OCI-LY1 (cell line): ENCODE measurements around the gene DRD3.

Source experiments
- H2AFZ ChIP-seq: fragments of 200-600 bp; sonication (generic), shearing (Covaris generic); 2 replicates; pipeline ENCODE4 v1.6.0; 2014; ENCODE audit warnings: antibody characterized with exemption, mild to moderate bottlenecking, low read length
- H3F3A ChIP-seq: fragments of 200-600 bp; sonication (generic), shearing (Covaris generic); 2 replicates; pipeline ENCODE4 v1.6.0; 2014; ENCODE audit warnings: mild to moderate bottlenecking, antibody characterized with exemption, low read length, moderate library complexity; ENCODE audit not compliant: insufficient read depth
- H3K27ac ChIP-seq: fragments of 200-600 bp; sonication (generic); 2 replicates; pipeline ENCODE4 v1.5.1; 2014; ENCODE audit warnings: low read length, mixed run types, mild to moderate bottlenecking, low read depth; ENCODE audit not compliant: poor library complexity, severe bottlenecking
- H3K27me3 ChIP-seq: fragments of 200-600 bp; sonication (generic); 2 replicates; pipeline ENCODE4 v1.6.0; 2014; ENCODE audit warnings: antibody characterized with exemption, mild to moderate bottlenecking, low read length, moderate library complexity; ENCODE audit not compliant: insufficient read depth
- H3K36me3 ChIP-seq: fragments of 200-600 bp; sonication (generic); 2 replicates; pipeline ENCODE4 v1.6.1; 2014; ENCODE audit warnings: mild to moderate bottlenecking, antibody characterized with exemption, low read length, moderate library complexity, mixed read lengths; ENCODE audit not compliant: insufficient read depth
- H3K4me1 ChIP-seq: fragments of 200-600 bp; sonication (generic); 2 replicates; pipeline ENCODE4 v1.5.1; 2014; ENCODE audit warnings: mild to moderate bottlenecking, low read length, moderate library complexity; ENCODE audit not compliant: insufficient read depth, severe bottlenecking
- H3K4me2 ChIP-seq: fragments of 200-600 bp; sonication (generic), shearing (Covaris generic); 2 replicates; pipeline ENCODE4 v1.6.1; 2014; ENCODE audit warnings: low read length
- H3K4me3 ChIP-seq: fragments of 200-600 bp; sonication (generic); 2 replicates; pipeline ENCODE4 v1.5.1; 2014; ENCODE audit warnings: low read length, low read depth, mild to moderate bottlenecking, mixed read lengths; ENCODE audit not compliant: poor library complexity, severe bottlenecking
- H3K79me2 ChIP-seq: fragments of 200-600 bp; shearing (Covaris generic); 2 replicates; pipeline ENCODE4 v1.6.1; 2016; ENCODE audit warnings: mixed run types, low read length, mixed read lengths; ENCODE audit not compliant: insufficient read depth
- H3K9ac ChIP-seq: fragments of 200-600 bp; sonication (generic), shearing (Covaris generic); 2 replicates; pipeline ENCODE4 v1.6.1; 2014; ENCODE audit warnings: mild to moderate bottlenecking, low read length, mixed read lengths
- H3K9me2 ChIP-seq: fragments of 200-600 bp; sonication (generic), shearing (Covaris generic); 2 replicates; pipeline ENCODE4 v1.6.1; 2014; ENCODE audit warnings: low read depth, mild to moderate bottlenecking, low read length, mixed read lengths
- H3K9me3 ChIP-seq: fragments of 200-600 bp; shearing (Covaris generic); 2 replicates; pipeline ENCODE4 v1.6.1; 2014; ENCODE audit warnings: low read length, mixed read lengths
- H4K20me1 ChIP-seq: fragments of 200-600 bp; sonication (generic), shearing (Covaris generic); 2 replicates; pipeline ENCODE4 v1.6.0; 2016; ENCODE audit warnings: mild to moderate bottlenecking, low read length; ENCODE audit not compliant: insufficient read depth
- EZH2 ChIP-seq: fragments of 200-600 bp; sonication (generic), shearing (Covaris generic); IDR thresholded peaks from 2 replicates; pipeline ENCODE4 v1.8.0; 2017; ENCODE audit warnings: borderline replicate concordance, mixed run types, mild to moderate bottlenecking, antibody characterized with exemption, low read length, moderate library complexity, mixed read lengths
- TF ChIP-seq, protein P1 (sequence below): fragments of 200-600 bp; sonication (generic), shearing (Covaris generic); IDR thresholded peaks from 2 replicates; pipeline ENCODE4 v1.5.1; 2017; ENCODE audit warnings: mild to moderate bottlenecking, antibody characterized with exemption, low read length, moderate library complexity, mixed read lengths

DRD3 gene

GRCh38 chr3:114171677-114172076 lies 7.2 kb downstream of the DRD3 start:
- H3K4me3 ChIP-seq = no peak overlapping the region
- H3K4me2 ChIP-seq = no peak overlapping the region
- TF ChIP-seq, protein P1, sequence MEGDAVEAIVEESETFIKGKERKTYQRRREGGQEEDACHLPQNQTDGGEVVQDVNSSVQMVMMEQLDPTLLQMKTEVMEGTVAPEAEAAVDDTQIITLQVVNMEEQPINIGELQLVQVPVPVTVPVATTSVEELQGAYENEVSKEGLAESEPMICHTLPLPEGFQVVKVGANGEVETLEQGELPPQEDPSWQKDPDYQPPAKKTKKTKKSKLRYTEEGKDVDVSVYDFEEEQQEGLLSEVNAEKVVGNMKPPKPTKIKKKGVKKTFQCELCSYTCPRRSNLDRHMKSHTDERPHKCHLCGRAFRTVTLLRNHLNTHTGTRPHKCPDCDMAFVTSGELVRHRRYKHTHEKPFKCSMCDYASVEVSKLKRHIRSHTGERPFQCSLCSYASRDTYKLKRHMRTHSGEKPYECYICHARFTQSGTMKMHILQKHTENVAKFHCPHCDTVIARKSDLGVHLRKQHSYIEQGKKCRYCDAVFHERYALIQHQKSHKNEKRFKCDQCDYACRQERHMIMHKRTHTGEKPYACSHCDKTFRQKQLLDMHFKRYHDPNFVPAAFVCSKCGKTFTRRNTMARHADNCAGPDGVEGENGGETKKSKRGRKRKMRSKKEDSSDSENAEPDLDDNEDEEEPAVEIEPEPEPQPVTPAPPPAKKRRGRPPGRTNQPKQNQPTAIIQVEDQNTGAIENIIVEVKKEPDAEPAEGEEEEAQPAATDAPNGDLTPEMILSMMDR = no peak
- no peak for TF ChIP-seq EZH2
- no peaks in the 10 kb centered on the region for H3K4me1 ChIP-seq
- H4K20me1 ChIP-seq = no peaks in the 10 kb centered on the region
- H3K9me3 ChIP-seq = no peaks in the 10 kb centered on the region
- no peaks in the 10 kb centered on the region for H3F3A ChIP-seq
- H2AFZ ChIP-seq = no peak overlapping the region
- H3K36me3 ChIP-seq = no peaks in the 10 kb centered on the region
- H3K79me2 ChIP-seq = no peaks in the 10 kb centered on the region
- no peak overlapping the region for H3K27ac ChIP-seq
- H3K9me2 ChIP-seq = no peaks in the 10 kb centered on the region
- no peak overlapping the region for H3K9ac ChIP-seq
- H3K27me3 ChIP-seq = no peaks in the 10 kb centered on the region

- H3F3A ChIP-seq = no peaks in the 10 kb centered on the region
- no peak overlapping the region for H3K27ac ChIP-seq
- H4K20me1 ChIP-seq = no peaks in the 10 kb centered on the region
- H3K4me2 ChIP-seq = no peak overlapping the region
- TF ChIP-seq EZH2 = no peak
- TF ChIP-seq, protein P1 = no peak
- no peaks in the 10 kb centered on the region for H3K36me3 ChIP-seq
- H3K9me3 ChIP-seq = no peaks in the 10 kb centered on the region
- no peaks in the 10 kb centered on the region for H3K9me2 ChIP-seq
- H3K4me3 ChIP-seq = no peak overlapping the region
- H2AFZ ChIP-seq = no peak overlapping the region
- no peaks in the 10 kb centered on the region for H3K27me3 ChIP-seq
- H3K4me1 ChIP-seq = no peaks in the 10 kb centered on the region
- no peaks in the 10 kb centered on the region for H3K79me2 ChIP-seq
- no peak overlapping the region for H3K9ac ChIP-seq
Observed at GRCh38 chr3:114168150-114168549, 10.7 kb downstream of the DRD3 start.

- no peaks in the 10 kb centered on the region for H3K79me2 ChIP-seq
- H3K4me1 ChIP-seq = peaks cover 5% of the 10 kb centered on the region
- H3K27ac ChIP-seq = no peak overlapping the region
- H3K4me2 ChIP-seq = no peak overlapping the region
- H2AFZ ChIP-seq = no peak overlapping the region
- H3F3A ChIP-seq = no peaks in the 10 kb centered on the region
- no peaks in the 10 kb centered on the region for H3K27me3 ChIP-seq
- no peaks in the 10 kb centered on the region for H3K36me3 ChIP-seq
- no peaks in the 10 kb centered on the region for H3K9me3 ChIP-seq
- TF ChIP-seq, protein P1 = no peak
- TF ChIP-seq EZH2 = no peak
- no peaks in the 10 kb centered on the region for H3K9me2 ChIP-seq
- H4K20me1 ChIP-seq = no peaks in the 10 kb centered on the region
- H3K4me3 ChIP-seq = no peak overlapping the region
- H3K9ac ChIP-seq = no peak overlapping the region
Observed at GRCh38 chr3:114157321-114157720, 21.5 kb downstream of the DRD3 start.
